HepG2 (cell line): ENCODE measurements around the gene MSMB. TPM values are rescaled to one million over a fixed set of nuclear protein-coding genes. Genes with fewer than 3 reads are reported as not detected.
A peak's percentile ranks its signal among the peaks of the same experiment; 100 is the strongest.

Experiments used
- ARID2 ChIP-seq: sonication (generic); formaldehyde crosslinking; IDR thresholded peaks from 2 replicates; pipeline ENCODE4 v1.8.1; 2022; ENCODE audit warnings: mild to moderate bottlenecking, missing genetic modification reagents, borderline replicate concordance
- BRCA1 ChIP-seq: sonication (generic); formaldehyde crosslinking; IDR thresholded peaks from 2 replicates; pipeline ENCODE4 v1.4.0; 2020; ENCODE audit warnings: missing genetic modification reagents
- CBX5 ChIP-seq: sonication (generic); formaldehyde crosslinking; IDR thresholded peaks from 2 replicates; pipeline ENCODE4 v1.4.0; 2020; ENCODE audit warnings: missing genetic modification reagents, borderline replicate concordance
- DNMT3B ChIP-seq: conservative IDR thresholded peaks from 2 replicates; pipeline ENCODE4 v1.6.1; 2016; ENCODE audit warnings: missing biosample characterization, control low read depth
- ONECUT2 ChIP-seq: sonication (generic); formaldehyde crosslinking; IDR thresholded peaks from 2 replicates; pipeline ENCODE4 v1.4.0; 2020; ENCODE audit warnings: missing genetic modification reagents
- RAD21 ChIP-seq: fragments of 450-650 bp; formaldehyde crosslinking; IDR thresholded peaks from 2 replicates; pipeline ENCODE4 v1.5.0; 2020; ENCODE audit warnings: mild to moderate bottlenecking
- SMAD9 ChIP-seq: sonication (generic); formaldehyde crosslinking; IDR thresholded peaks from 2 replicates; pipeline ENCODE4 v1.5.1; 2020; ENCODE audit warnings: mild to moderate bottlenecking, missing genetic modification reagents
- STAT5B ChIP-seq: sonication (generic); formaldehyde crosslinking; IDR thresholded peaks from 2 replicates; pipeline ENCODE4 v1.4.0; 2020; ENCODE audit warnings: missing genetic modification reagents
- STAT6 ChIP-seq: sonication (generic); formaldehyde crosslinking; IDR thresholded peaks from 2 replicates; pipeline ENCODE4 v1.4.0; 2020; ENCODE audit warnings: missing genetic modification reagents, mild to moderate bottlenecking, borderline replicate concordance
- ZBTB37 ChIP-seq: sonication (generic); formaldehyde crosslinking; IDR thresholded peaks from 2 replicates; pipeline ENCODE4 v1.4.0; 2020; ENCODE audit warnings: mild to moderate bottlenecking, missing genetic modification reagents
- ZNF274 ChIP-seq: sonication (generic); formaldehyde crosslinking; IDR thresholded peaks from 2 replicates; pipeline ENCODE4 v1.5.1; 2020; ENCODE audit warnings: mild to moderate bottlenecking, missing genetic modification reagents
- ZNF343 ChIP-seq: sonication (generic); formaldehyde crosslinking; IDR thresholded peaks from 2 replicates; pipeline ENCODE4 v1.4.0; 2020; ENCODE audit warnings: mild to moderate bottlenecking, missing genetic modification reagents
- ZSCAN29 ChIP-seq: sonication (generic); formaldehyde crosslinking; conservative IDR thresholded peaks from 2 replicates; pipeline ENCODE4 v1.4.0; 2020; ENCODE audit warnings: mild to moderate bottlenecking, missing genetic modification reagents
- polyA plus RNA-seq, 8 experiments: library from polyadenylated mRNA; depleted of rRNA in 3 of 8; stranded (reverse) in 7 of 8; unstranded in 1 of 8; fragments of >200 nt; fragmentation: Illumina TruSeq in 4 of 8; extraction: Trizol in 4 of 8; gene quantifications; 2 replicates each; pipeline versions ENCODE4 v1.2.1 to v1.2.3, GENCODE V29; 2011 to 2016; ENCODE audit warnings: low read depth in 4 of 8, missing spikeins in 1 of 8, mixed read lengths in 1 of 8; ENCODE audit not compliant: insufficient read depth in 1 of 8
- total RNA-seq, 5 experiments: library from RNA; depleted of rRNA; stranded (reverse); fragments of >200 nt; fragmentation: Illumina TruSeq; extraction: Trizol; gene quantifications; 2 replicates each; pipeline ENCODE4 v1.2.3, GENCODE V29; 2016; ENCODE audit warnings: low read depth in 1 of 5
- TF ChIP-seq, protein P1 (sequence below): sonication (generic); formaldehyde crosslinking; IDR thresholded peaks from 2 replicates; pipeline ENCODE4; 2020; ENCODE audit warnings: missing genetic modification reagents, mild to moderate bottlenecking, borderline replicate concordance
- TF ChIP-seq, protein P2 (sequence below): sonication (generic); formaldehyde crosslinking; IDR thresholded peaks from 2 replicates; pipeline ENCODE4 v1.4.0; 2020; ENCODE audit warnings: missing genetic modification reagents
- TF ChIP-seq, protein P3 (sequence below): IDR thresholded peaks from 2 replicates; pipeline ENCODE4 v1.6.1; 2016; ENCODE audit warnings: mild to moderate bottlenecking

MSMB gene
- total and polyA plus RNA-seq, 2 of the 13 experiments (the other 11 are each of a cell fraction or from before 2014, with no cell fraction given), result 0.84 TPM; not detected in 1

GRCh38 chr10:46052791-46053375 lies 6.8 kb upstream of the MSMB start (continued):
- no peak for TF ChIP-seq DNMT3B (CRISPR knock-in tag)
- TF ChIP-seq, protein P1, sequence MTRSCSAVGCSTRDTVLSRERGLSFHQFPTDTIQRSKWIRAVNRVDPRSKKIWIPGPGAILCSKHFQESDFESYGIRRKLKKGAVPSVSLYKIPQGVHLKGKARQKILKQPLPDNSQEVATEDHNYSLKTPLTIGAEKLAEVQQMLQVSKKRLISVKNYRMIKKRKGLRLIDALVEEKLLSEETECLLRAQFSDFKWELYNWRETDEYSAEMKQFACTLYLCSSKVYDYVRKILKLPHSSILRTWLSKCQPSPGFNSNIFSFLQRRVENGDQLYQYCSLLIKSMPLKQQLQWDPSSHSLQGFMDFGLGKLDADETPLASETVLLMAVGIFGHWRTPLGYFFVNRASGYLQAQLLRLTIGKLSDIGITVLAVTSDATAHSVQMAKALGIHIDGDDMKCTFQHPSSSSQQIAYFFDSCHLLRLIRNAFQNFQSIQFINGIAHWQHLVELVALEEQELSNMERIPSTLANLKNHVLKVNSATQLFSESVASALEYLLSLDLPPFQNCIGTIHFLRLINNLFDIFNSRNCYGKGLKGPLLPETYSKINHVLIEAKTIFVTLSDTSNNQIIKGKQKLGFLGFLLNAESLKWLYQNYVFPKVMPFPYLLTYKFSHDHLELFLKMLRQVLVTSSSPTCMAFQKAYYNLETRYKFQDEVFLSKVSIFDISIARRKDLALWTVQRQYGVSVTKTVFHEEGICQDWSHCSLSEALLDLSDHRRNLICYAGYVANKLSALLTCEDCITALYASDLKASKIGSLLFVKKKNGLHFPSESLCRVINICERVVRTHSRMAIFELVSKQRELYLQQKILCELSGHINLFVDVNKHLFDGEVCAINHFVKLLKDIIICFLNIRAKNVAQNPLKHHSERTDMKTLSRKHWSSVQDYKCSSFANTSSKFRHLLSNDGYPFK, result no peak
- no peak for TF ChIP-seq ZBTB37 (CRISPR knock-in tag)
- no peak for TF ChIP-seq ONECUT2
- no peak for TF ChIP-seq STAT5B (CRISPR knock-in tag)
- TF ChIP-seq, protein P2, sequence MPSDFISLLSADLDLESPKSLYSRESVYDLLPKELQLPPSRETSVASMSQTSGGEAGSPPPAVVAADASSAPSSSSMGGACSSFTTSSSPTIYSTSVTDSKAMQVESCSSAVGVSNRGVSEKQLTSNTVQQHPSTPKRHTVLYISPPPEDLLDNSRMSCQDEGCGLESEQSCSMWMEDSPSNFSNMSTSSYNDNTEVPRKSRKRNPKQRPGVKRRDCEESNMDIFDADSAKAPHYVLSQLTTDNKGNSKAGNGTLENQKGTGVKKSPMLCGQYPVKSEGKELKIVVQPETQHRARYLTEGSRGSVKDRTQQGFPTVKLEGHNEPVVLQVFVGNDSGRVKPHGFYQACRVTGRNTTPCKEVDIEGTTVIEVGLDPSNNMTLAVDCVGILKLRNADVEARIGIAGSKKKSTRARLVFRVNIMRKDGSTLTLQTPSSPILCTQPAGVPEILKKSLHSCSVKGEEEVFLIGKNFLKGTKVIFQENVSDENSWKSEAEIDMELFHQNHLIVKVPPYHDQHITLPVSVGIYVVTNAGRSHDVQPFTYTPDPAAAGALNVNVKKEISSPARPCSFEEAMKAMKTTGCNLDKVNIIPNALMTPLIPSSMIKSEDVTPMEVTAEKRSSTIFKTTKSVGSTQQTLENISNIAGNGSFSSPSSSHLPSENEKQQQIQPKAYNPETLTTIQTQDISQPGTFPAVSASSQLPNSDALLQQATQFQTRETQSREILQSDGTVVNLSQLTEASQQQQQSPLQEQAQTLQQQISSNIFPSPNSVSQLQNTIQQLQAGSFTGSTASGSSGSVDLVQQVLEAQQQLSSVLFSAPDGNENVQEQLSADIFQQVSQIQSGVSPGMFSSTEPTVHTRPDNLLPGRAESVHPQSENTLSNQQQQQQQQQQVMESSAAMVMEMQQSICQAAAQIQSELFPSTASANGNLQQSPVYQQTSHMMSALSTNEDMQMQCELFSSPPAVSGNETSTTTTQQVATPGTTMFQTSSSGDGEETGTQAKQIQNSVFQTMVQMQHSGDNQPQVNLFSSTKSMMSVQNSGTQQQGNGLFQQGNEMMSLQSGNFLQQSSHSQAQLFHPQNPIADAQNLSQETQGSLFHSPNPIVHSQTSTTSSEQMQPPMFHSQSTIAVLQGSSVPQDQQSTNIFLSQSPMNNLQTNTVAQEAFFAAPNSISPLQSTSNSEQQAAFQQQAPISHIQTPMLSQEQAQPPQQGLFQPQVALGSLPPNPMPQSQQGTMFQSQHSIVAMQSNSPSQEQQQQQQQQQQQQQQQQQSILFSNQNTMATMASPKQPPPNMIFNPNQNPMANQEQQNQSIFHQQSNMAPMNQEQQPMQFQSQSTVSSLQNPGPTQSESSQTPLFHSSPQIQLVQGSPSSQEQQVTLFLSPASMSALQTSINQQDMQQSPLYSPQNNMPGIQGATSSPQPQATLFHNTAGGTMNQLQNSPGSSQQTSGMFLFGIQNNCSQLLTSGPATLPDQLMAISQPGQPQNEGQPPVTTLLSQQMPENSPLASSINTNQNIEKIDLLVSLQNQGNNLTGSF (CRISPR knock-in tag), result no peak
- no peak for TF ChIP-seq ZNF343 (CRISPR knock-in tag)
- no peak for TF ChIP-seq RAD21 (CRISPR knock-in tag)
- no peak for TF ChIP-seq STAT6
- TF ChIP-seq, protein P3, sequence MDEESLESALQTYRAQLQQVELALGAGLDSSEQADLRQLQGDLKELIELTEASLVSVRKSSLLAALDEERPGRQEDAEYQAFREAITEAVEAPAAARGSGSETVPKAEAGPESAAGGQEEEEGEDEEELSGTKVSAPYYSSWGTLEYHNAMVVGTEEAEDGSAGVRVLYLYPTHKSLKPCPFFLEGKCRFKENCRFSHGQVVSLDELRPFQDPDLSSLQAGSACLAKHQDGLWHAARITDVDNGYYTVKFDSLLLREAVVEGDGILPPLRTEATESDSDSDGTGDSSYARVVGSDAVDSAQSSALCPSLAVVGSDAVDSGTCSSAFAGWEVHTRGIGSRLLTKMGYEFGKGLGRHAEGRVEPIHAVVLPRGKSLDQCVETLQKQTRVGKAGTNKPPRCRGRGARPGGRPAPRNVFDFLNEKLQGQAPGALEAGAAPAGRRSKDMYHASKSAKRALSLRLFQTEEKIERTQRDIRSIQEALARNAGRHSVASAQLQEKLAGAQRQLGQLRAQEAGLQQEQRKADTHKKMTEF (CRISPR knock-in tag), result no peak
- no peak for TF ChIP-seq ZSCAN29 (CRISPR knock-in tag)
- no peak for TF ChIP-seq ZNF274 (CRISPR knock-in tag)
- no peak for TF ChIP-seq BRCA1 (CRISPR knock-in tag)
- no peak for TF ChIP-seq SMAD9
- TF ChIP-seq ARID2 (CRISPR knock-in tag), result peak; percentile 2; the same call in 1 of the 2 replicates
- TF ChIP-seq CBX5 (CRISPR knock-in tag), result no peak
